Psoas muscle (tissue), 8 donors: ENCODE data around the gene MAGIX. TPM values are rescaled to one million over a fixed set of nuclear protein-coding genes. Genes with fewer than 3 reads are reported as not detected.

Experiments
- ATAC-seq, 4 donors: fragments of 200-7000 bp; cut with Tn5 transposase; one replicate each; pipeline ENCODE4 v1.9.1; 2020; ENCODE audit warnings: moderate library complexity in 3 of 4, mild to moderate bottlenecking in 2 of 4
- DNase-seq, 2 donors: peaks; one replicate each; pipeline ENCODE4 v3.0.0-alpha.2; 2020
- H3K27ac ChIP-seq: fragments of 200-600 bp; one replicate; pipeline ENCODE4 v1.8.0; 2022
- H3K27me3 ChIP-seq, 3 donors: fragments of 200-600 bp in 1 of 3; one replicate each; pipeline versions ENCODE4 v1.6.1 to v1.8.0; 2013 to 2022; ENCODE audit warnings: low read length in 2 of 3, mild to moderate bottlenecking in 2 of 3, moderate library complexity in 1 of 3; ENCODE audit not compliant: insufficient read depth in 3 of 3
- H3K36me3 ChIP-seq, 2 donors: fragments of 200-600 bp in 1 of 2; one replicate each; pipeline versions ENCODE4 v1.6.1 to v1.8.0; 2013 to 2022; ENCODE audit warnings: low read depth in 1 of 2, mild to moderate bottlenecking in 1 of 2, moderate library complexity in 1 of 2; ENCODE audit not compliant: insufficient read depth in 1 of 2
- H3K4me1 ChIP-seq: fragments of 200-600 bp; one replicate; pipeline ENCODE4 v1.8.0; 2022
- H3K4me3 ChIP-seq: fragments of 200-600 bp; one replicate; pipeline ENCODE4 v1.8.0; 2022; ENCODE audit warnings: mild to moderate bottlenecking
- H3K9me3 ChIP-seq: fragments of 200-600 bp; one replicate; pipeline ENCODE4 v1.8.0; 2022
- CTCF ChIP-seq: fragments of 200-600 bp; IDR thresholded peaks from one replicate; pipeline ENCODE4 v1.8.0; 2022; ENCODE audit warnings: antibody characterized with exemption
- WGBS, 3 donors: extraction: QIAGEN DNeasy Blood & Tissue Kit; methylation state at CpG; one replicate each; pipeline versions ENCODE4 v1.1.6 to v1.1.7; 2013; 5-methylcytosine and 5-hydroxymethylcytosine counted together
- intact Hi-C, 2 donors: fragments of 100-400 bp; cut with DNase I; formaldehyde crosslinking; loops; one replicate each; pipeline versions ENCODE4 v1.11.0 to v1.14.2; 2022
- polyA plus RNA-seq, 3 donors: library from polyadenylated mRNA; stranded (reverse); fragments of 200-250 nt; gene quantifications; one replicate each; pipeline ENCODE4 v1.2.3, GENCODE V29; 2013
- total RNA-seq, 4 donors: library from RNA; stranded (reverse); fragmentation: NEBNext Ultra II Directional in 2 of 4; extraction: Animal tissue kit (Norgen Biotek cat#: 25700) in 2 of 4; gene quantifications; one replicate each; pipeline versions ENCODE4 v1.2.1 to v1.2.4, GENCODE V29; 2021 to 2023
- donor health status: healthy with polysubstance abuse.
- donor health status: DM: no; HTN: no; CAD: no; lungs with moderate emphysema.
- donor health status: Bipolar disorder and iron deficiency.
- donor health status: healthy.
- donor health status: DM: yes; HTN: yes; CAD: no.
- donor health status: DM: no; HTN: no; CAD: no.
- donor health status: DM: no; HTN: no; CAD: no.
- donor health status: DM: yes; HTN: yes; CAD: no.

MAGIX gene
- total and polyA plus RNA-seq, 7 donors = 2.9 to 8.0 (median 3.7) TPM

GRCh38 chrX:49198540-49199314 is 36.2 kb downstream of the MAGIX start:
- no peaks in the 10 kb centered on the region for H3K9me3 ChIP-seq
- ATAC-seq (no peak), DNase-seq (no peak)
- H3K27me3 ChIP-seq = peaks cover 0 to 7% (median 0%) of the 10 kb centered on the region in 3 donors
- intact Hi-C loops = no loop called here
- 10 to 36% (median 14%) methylated on average over 12 of the region's 12 CpGs for WGBS, 3 donors
- TF ChIP-seq CTCF = no peak
- H3K4me3 ChIP-seq = no peak overlapping the region
- no peaks in the 10 kb centered on the region for H3K4me1 ChIP-seq
- no peaks in the 10 kb centered on the region for H3K36me3 ChIP-seq
- H3K27ac ChIP-seq = no peak overlapping the region

GRCh38 chrX:49199315-49199595 is 36.7 kb downstream of the MAGIX start:
- H3K27me3 ChIP-seq = peaks cover 0 to 7% (median 0%) of the 10 kb centered on the region in 3 donors
- TF ChIP-seq CTCF = no peak
- ATAC-seq (no peak), DNase-seq (no peak)
- 7 to 40% (median 11%) methylated on average over 5 to 11 of the region's 11 CpGs for WGBS, 3 donors
- H3K9me3 ChIP-seq = no peaks in the 10 kb centered on the region
- H3K4me1 ChIP-seq = no peaks in the 10 kb centered on the region
- no peak overlapping the region for H3K27ac ChIP-seq
- intact Hi-C loops = no loop called here
- no peak overlapping the region for H3K4me3 ChIP-seq
- H3K36me3 ChIP-seq = no peaks in the 10 kb centered on the region

GRCh38 chrX:49199906-49200771 is 37.6 kb downstream of the MAGIX start, which contains the start of gene SYP:
SYP (minus strand) TSS chrX:49200193; CDS start chrX:49200186, 7 bp downstream.
- Histone ChIP-seq H3K4me1 (no peaks in the 10 kb centered on the region), H3K4me3 (peak within 1 kb of the TSS; percentile 59), H3K36me3 (no peaks in the 10 kb centered on the region), H3K27me3 (peaks cover 0 to 7% (median 0%) of the 10 kb centered on the region in 3 donors), H3K27ac (peak within 1 kb of the TSS; percentile 58), H3K9me3 (no peaks in the 10 kb centered on the region)
- intact Hi-C loops = no loop called here
- DNase-seq (peak; percentile 89 to 93), ATAC-seq (peak; percentile 96 to 98 (median 97))
- 0 to 32% (median 0%) methylated on average over 17 to 57 of the region's 61 CpGs for WGBS, 3 donors
- no peak for TF ChIP-seq CTCF

- H3K4me3 ChIP-seq = no peak overlapping the region
- peaks cover 0 to 12% (median 0%) of the 10 kb centered on the region in 3 donors for H3K27me3 ChIP-seq
- no peak for ATAC-seq
- intact Hi-C loops = no loop called here
- no peaks in the 10 kb centered on the region for H3K36me3 ChIP-seq
- no peak for TF ChIP-seq CTCF
- 85 to 94% (median 90%) methylated on average over 2 of the region's 2 CpGs for WGBS, 3 donors
- no peaks in the 10 kb centered on the region for H3K9me3 ChIP-seq
- no peaks in the 10 kb centered on the region for H3K4me1 ChIP-seq
- DNase-seq = no peak
- no peak overlapping the region for H3K27ac ChIP-seq
Measured at GRCh38 chrX:49202022-49202421, 39.5 kb downstream of the MAGIX start.
